HG02870 (cell line): Measurements from ENCODE around the gene CYP4F22.
A peak's percentile ranks its signal among the peaks of the same experiment; 100 is the strongest.
"Not testable (repeated sequence)": the region's sequence is repeated elsewhere in the genome, so short reads cannot be mapped to it uniquely, and the experiment has no call there.

Source experiments
- ATAC-seq: cut with Tn5 transposase; IDR thresholded peaks from one replicate; pipeline ENCODE4 v1.9.1; 2021; ENCODE audit warnings: mild to moderate bottlenecking, moderate library complexity; ENCODE audit not compliant: unreplicated experiment

CYP4F22 gene

DNA sequence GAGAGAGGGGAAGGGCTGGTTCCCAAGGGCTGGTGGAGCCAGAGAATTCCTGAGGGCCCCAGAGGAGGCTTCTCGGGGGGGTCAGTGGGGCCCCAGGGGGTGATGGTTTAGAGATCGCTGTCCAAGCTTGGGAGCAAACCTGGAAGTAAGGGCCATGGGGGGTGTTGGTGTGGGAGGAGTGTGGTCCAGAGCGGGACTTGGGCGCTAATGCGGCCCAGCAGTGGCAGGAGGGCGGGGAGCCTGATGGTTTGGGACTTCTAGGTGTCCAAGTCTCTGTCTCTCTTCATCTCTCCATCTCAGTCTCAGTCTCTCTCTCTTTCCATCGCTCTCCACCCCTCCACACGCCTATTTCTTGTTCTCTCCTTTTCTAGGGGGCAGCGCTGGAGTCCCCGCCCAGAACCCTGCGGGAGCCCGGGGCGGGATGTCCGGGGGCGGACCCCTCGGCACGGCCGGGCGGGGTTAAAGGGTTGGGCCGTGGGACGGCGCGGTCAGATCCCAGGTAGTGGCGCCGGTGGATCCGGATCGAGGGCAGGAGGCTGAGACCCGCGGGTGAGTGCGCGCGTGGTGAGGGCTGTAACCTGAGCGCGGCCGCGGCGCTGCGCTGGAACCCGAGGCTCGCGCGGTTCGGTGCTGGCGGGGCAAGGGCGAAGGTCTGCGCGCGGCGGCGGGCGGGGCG lies at the start of gene CYP4F22:
Gene CYP4F22, plus strand, starts transcription at position 491 of the 676 bp plus-strand sequence. CDS start 16,812 bp downstream, outside the sequence.
- ATAC-seq = no peak

DNA sequence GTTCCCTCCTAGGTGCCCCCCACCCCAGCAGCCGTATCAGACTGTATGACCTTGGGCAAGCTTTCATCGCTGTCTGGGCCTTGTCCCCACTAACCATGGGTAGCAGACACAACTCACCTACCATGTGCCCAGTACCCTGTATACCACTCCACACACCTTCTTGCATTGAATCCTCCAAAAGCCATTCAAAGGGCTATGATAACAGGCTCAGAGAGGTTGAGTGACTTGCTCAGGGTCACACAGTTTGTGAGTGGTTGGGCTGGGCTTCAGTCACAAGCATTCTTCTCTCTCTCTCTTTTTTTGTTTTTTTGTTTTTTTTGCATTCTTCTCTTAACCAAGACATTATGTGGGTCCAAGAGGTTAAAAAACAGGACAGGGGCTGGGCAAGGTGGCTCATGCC lies 46.6 kb upstream of the CYP4F22 start:
- no peak for ATAC-seq

DNA sequence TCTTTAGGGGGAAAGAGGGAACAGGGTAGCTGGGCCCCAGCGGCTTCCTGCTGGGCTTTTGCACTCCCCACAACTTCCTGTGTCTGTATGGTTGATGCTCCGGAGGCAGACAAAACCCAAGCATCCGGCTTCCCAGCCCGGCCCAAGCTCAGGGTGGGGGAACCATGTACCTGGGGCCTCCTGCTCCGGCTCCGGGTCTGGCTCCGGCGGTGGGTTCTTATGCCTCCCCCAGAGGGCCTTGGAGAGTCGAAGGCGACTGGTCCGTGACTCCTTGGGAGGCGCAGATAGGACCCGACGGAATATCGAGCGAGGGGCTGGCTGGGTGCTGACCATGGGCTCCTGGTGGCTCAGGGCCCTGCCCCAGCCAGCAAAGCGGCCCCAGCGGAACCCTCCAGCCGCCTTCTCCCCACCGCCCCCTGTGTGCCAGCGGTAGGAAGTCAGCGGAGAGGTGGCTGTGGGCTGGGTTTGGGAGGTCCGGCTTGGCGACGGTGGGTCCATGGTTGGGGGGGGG lies 44.4 kb upstream of the CYP4F22 start:
- ATAC-seq = peak; percentile 47

DNA sequence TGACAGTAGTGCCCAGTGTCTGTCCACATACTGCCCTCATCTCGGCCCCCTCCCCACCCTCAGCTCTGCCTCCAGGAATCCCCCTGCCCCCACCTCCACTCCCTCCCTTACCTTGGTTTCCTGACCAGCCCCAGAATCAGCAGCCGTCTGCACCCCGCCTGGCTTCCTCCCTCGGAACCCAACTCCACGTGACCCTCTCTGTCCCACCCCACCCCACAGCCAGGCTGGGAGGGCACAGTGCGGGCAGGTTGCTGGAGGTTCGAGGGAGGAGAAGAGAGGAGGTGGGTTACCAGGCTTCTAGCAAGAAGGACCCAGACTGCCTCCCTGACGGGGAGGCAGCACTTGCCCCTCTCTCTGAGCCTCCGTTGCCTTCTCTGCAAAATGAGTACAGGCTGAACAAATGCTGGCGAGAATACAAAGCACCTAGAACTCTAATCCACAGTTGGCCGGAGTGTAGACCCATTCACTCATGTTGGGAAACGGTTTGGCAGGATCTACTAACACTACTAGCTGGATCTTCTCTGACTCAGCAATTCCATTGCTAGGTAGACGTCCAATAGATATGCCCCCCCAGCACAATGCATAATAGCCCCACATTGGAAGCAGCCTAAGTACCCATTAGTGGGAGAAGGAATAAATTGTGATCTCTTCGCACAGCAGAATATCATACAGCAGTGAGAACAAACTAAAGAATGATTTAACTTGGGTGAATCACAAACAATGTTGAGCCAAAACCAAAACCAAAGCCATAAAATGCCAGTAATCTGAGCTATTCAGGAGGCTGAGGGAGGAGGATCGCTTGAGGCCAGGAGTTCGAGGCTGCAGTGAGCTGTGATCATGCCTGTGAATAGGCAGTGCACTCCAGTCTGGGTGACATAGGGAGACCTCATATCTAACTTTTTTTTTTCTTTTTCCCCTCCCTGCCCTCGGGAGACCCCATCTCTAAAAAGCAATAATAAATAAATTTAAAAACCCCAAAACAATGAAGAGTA lies 43.6 kb upstream of the CYP4F22 start, which contains the start of gene RASAL3:
Gene RASAL3, minus strand, starts transcription at position 151 of the 992 bp plus-strand sequence. CDS start 186 bp downstream, outside the sequence.
- ATAC-seq = no peak

DNA sequence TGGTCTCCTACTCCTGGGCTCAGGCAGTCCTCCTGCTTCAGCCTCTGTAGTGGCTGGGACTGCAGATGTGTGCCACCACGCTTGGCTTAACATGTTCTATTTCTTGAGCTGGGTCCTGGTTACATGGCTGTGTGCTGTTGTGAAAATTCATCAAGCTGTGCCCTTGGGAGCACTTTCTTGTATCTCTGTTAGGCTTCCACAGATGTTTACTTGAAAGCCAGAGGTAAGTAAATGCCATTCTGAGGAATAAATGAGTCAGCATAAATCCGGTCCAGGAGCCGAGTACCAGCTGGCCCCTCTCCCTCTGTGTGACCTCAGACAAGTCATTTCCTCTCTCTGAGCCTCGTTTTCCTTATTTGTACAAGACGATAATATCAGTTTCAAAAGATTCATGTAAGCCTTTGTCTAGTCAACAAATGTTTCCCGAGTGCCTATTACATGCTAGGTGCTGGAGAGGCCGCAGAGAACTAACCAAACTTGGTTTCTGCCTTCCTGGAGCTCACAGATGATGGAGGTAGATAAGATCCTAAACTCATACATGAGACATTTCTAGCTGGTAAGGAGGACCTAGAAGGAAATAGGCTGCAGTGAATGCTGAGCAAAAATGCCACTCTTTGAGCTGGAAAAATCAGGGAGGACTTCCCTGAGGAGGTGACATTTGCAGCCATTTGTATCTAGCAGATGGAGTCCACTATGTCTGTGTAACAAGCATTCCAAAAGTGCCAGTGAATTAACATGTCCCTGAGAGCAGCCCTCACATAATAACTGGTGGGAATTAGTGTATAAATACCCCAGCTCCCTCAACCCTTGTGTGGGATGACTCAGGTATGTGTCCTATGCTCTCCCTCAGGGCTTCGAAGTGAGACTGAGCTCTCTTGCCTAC lies 41.2 kb upstream of the CYP4F22 start:
- peak; percentile 56 for ATAC-seq

DNA sequence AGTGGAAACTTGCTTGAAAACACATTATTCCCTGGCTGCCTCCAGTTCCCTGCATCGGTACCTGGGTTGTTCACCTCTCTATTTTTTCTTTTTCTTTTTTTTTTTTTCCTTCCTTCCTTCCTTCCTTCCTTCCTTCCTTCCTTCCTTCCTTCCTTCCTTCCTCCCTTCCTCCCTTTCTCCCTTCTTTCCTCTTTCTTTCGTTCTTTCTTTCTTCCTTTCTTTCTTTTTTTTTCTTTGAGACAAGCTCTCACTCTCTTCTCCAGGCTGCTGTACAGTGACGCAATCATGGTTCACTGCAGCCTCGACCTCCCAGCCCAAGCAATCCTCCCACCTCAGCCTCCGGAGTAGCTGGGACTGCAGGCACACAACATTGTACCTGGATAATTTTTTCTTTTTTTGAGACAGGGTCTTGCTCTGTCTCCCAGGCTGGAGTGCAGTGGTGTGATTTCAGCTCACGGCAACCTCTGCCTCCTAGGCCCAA lies 40.6 kb upstream of the CYP4F22 start:
- ATAC-seq = no peak

DNA sequence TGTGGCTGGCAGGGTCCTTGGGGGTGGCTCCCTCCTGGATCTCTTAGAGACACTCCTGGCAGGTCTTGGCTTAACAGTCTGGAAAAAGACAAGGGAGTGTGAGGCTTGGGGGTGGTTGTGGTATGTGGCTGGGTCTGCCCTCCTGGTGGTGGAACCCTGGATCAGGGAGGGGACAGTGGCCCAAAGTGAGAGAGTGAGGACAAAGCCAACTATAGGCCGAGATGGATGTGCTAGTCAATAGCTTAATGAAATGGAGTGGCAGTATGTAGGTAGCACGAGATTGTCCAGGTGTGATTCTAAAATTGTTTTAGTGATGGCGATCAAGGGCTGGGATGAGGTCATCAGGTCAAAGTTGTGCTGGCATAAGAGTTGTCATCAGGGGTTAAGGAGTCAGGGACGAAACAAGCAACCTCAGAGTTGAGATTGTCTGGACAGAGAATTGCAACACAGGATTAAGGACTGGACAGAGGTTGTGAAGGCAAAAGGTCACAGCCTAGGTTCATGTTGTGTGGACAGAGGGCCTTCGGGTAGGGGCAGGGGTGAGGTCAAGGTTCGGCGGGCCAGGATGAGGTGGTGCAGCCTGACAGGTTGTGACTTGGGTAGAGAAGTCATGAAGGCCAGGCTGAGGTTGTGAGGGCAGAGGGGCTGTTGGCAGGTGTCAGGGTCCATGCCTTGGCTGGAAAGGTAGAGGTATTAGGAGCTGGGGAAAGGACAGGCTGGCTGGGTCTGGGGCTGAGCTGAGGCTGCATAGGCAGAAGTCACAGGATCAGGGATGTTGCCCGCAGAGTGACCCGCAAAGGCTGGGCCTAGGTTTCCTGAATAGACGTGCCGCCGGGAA lies 39.4 kb upstream of the CYP4F22 start:
- ATAC-seq = no peak

DNA sequence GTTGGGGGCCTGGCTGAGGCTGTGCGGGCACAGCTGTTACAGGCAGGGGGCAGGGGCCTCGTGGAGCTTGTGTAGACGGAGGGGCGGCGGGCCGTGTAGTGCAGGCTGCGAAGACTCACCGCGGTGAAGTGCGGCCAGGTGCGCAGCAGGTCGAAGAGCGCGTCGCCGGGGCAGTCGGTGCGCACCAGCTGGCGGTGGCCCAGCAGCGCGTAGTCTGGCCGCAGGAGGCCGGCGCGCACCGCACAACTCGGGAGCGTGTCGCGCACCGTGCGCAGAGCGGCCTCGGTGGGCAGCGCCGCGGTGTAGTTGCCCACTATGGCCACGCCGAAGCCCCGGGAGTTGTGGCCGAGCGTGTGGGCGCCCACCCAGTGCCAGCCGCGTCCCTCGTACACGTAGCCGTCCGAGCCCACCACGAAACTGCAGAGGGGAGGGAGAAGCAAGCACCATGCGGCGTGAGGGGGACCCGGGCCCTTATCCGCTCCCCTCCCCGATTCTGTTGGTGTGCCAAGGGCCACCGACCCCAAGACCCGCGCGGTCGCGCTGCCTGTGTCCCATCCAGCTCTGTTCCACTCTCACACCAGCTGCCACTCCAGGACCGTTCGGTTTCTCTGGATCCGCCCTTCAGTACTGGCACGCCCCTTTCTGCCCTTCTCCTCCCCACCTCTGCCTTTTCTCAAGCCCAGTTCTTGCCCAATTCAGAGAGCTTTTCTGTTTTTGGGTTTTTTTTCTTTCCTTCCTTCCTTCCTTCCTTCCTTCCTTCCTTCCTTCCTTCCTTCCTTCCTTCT lies 38.6 kb upstream of the CYP4F22 start:
- no peak for ATAC-seq

DNA sequence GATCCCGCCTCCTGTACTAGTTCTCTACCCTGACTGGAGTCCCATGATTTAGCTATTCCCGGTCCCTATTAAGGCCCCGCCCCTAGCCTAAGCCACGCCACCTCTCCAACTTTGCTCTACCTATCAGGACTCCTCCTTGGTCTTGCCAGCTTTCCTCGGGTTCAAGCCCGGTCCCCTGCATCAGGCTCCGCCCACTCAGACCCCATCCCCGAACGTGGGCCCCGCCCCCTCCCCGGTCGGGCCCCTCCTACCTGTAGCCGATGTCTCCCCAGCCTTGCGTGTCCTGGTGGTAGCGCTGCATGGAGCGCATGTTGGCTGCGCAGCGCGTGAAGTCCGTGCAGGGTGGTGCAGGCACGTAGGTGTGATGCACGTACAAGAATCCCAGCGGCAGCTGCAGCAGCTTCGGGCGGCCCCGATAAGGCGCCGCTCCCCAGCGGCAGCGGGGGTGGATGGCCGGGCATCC lies 36.7 kb upstream of the CYP4F22 start:
- no peak for ATAC-seq

DNA sequence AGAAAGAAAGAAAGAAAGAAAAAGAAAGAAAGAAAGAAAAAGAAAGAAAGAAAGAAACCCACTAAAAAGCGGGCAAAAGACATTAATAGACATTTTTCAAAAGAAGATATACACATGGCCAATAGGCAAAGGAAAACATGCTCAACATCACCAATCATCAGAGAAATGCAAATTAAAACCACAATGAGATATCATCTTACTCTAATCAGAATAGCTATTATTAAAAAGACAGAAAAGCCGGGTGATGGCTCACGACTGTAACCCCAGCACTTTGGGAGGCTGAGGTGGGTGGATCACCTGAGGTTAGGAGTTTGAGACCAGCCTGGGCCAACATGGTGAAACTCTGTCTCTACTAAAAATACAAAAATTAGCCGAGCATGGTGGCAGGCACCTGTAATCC lies 34.5 kb upstream of the CYP4F22 start:
- ATAC-seq = not testable (repeated sequence)

DNA sequence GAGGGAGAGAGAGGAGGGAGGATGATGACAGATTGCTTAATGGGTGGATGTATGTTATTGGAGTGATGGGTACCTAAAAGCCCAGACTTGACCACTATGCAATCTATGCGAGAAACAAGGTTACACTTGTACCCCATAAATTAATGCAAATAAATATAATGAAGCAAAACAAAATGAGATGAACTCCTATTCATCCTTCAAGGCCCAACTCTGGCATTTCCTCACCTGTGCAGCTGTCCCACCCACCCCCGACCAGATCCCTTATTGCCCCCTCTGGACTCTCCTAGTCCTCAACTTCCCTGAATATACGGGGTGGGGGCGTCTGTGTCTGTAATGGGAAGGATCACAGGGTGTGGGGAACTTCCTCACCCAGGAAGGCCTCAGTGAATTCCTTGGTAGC lies 33.2 kb upstream of the CYP4F22 start:
- no peak for ATAC-seq

DNA sequence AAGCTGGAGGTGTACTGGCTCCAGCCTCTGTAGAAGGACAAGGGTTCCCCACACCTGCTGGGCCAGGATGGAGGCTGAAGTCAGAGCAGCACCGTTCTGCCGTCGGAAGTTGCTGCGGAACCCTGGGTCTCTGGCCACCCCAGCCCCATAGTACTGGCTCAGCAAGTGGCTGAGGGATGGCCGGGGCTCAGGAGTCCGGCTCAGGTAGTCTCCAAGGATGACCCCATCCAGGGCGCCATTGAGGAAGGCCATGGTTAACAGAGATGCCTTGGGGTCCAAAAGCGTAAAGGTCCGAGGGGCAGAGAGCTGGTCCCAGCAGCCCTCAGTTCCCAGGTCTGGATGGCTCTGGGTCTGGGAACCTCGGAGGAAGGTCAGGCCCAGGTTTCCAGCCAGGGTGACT lies 32.7 kb upstream of the CYP4F22 start:
- no peak for ATAC-seq

DNA sequence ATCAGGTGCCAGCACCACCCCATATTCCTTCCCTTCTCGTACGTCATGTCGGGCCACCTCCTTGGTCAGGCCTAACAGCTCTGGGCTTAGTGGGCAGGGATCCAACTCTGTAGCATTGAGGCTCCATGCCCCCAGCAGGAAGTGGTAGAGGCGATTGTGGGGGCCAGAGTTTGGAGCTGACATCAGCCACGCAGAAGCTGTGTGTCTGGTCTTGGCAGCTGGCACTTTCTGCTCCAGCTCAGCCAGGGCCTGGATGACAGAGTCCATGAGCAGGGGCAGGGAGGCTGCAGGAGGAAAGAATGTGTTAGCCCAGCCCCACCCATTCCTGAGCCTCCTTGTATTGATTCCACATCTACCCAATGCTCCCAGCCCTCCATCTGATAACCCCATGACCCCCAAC lies 32.0 kb upstream of the CYP4F22 start:
- no peak for ATAC-seq

DNA sequence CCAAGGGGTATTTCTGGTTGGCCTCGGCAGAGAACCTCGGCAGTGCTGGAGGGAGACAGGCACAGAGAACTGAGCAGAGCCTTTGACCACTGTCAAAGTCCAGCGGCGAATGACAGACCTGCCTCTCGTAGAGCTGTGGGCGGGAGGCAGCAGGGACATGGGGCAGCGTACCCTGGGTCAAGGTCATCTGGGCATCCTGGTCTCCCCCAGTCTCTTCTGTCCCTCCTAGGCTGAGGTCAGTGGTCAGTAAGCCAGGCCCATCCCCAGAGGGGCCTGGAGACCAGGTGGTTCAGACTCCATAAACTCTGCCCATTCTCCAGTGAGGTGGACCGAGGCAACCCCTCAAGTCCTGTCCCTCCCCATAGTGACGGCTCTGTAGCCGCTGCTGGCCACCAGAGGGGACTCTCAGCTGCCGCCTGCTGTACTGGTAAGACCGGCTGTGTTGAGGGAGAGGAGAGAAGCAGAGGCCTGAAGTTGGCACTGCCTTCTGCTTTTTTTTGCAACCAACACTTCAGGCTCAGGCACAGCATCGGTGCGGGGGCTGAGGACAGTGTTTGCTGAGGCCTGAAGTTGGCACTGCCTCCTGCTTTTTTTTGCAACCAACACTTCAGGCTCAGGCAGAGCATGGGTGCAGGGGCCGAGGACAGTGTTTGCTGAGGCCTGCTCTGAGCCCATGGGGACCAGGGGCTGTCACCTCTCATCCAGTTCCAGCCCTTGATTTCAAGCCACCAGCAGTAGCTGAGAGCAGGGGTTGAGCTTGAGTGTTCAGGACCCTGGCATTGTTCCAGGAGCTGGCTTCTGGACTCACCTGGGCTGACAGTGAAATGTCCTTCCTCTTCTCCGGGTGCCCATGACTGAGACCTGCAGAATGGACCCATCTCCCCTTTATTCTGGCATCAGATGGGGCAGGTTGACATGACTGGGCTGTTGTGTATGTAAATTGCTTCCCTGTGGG lies 28.7 kb upstream of the CYP4F22 start, which contains the start of gene PGLYRP2:
Gene PGLYRP2, minus strand, starts transcription at position 111 of the 955 bp plus-strand sequence. CDS start 130 bp downstream, outside the sequence.
- ATAC-seq = no peak

DNA sequence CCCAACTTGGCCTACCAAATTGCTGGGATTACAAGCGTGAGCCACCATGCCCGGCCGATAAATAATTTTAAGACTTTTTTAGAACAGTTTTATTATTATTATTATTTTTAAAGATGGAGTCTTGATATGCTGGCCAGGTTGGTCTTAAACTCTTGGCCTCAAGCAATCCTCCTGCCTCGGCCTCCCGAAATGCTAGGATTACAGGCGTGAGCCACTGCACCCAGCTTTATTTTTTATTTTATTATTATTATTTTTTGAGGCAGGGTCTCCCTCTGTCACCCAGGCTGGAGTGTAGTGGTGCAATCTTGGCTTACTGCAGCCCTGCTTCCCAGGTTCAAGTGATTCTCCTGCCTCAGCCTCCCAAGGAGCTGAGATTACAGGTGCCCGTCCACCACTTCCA lies 27.3 kb upstream of the CYP4F22 start:
- not testable (repeated sequence) for ATAC-seq

DNA sequence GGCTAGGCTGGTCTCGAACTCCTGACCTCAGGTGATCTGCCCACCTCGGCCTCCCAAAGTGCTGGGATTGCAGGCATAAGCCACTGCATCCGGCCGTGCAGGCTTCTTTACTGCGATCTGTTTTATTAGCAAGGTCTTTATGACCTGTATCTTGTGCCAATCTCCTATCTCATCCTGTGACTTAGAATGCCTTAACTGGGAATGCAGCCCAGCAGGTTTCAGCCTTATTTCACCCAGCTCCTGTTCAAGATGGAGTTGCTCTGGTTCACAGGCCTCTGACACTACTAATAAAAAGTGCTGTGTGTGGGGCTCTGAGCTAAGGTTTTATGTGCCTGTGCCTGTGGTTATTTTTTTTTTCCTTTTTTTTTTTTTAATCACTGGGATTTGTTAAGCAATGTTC lies 22.6 kb upstream of the CYP4F22 start:
- not testable (repeated sequence) for ATAC-seq

DNA sequence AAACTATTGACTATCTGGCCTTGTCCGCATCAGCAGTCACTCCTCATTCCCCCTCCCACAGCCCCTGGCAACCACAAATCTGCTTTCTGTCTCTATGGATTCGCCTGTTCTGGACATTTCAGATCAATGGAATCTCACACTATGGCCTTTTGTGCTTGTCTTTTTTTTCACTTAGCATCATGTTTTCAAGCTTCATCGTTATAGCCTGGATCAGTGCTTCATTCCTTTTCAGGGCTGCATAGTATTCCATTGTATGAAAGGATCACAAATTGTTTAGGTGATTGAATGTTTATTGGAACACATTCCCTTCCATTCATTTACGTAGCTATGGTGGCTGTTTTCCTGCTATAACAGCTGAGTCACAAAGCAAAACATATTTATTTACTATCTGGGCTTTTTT lies 21.3 kb upstream of the CYP4F22 start:
- no peak for ATAC-seq
